IPS DF 6.9 (cell line): ENCODE data around the gene KCNG4.
A peak's percentile ranks its signal among the peaks of the same experiment; 100 is the strongest.

Experiments used
- DNase-seq: peaks from one replicate; pipeline ENCODE4 v3.0.0-alpha.2; 2013; ENCODE audit warnings: low read depth, low spot score
- H3K27ac ChIP-seq: one replicate; pipeline ENCODE4 v1.5.1; 2013; ENCODE audit warnings: low read length, control low read depth
- H3K27me3 ChIP-seq: 2 replicates; pipeline ENCODE4 v1.6.1; 2013; ENCODE audit warnings: mild to moderate bottlenecking, low read length; ENCODE audit not compliant: control insufficient read depth, insufficient read depth
- H3K36me3 ChIP-seq: 2 replicates; pipeline ENCODE4 v1.6.1; 2013; ENCODE audit warnings: low read length; ENCODE audit not compliant: control insufficient read depth, insufficient read depth
- H3K4me1 ChIP-seq: 2 replicates; pipeline ENCODE4 v1.6.1; 2013; ENCODE audit warnings: low read length; ENCODE audit not compliant: control insufficient read depth, insufficient read depth
- H3K4me3 ChIP-seq: 2 replicates; pipeline ENCODE4 v1.5.1; 2013; ENCODE audit warnings: mild to moderate bottlenecking, low read length
- H3K9me3 ChIP-seq: 2 replicates; pipeline ENCODE4 v1.6.1; 2013; ENCODE audit warnings: low read length, inconsistent platforms; ENCODE audit not compliant: control insufficient read depth, insufficient read depth
- WGBS: extraction: QIAGEN DNeasy Blood & Tissue Kit; methylation state at CpG from one replicate; pipeline ENCODE4 v1.1.7; 2013; ENCODE audit warnings: mixed read lengths, missing lambda C conversion rate; ENCODE audit not compliant: insufficient read length, insufficient coverage; 5-methylcytosine and 5-hydroxymethylcytosine counted together

KCNG4 gene

GRCh38 chr16:84178146-84178765 lies 61.6 kb downstream of the KCNG4 start:
- peaks cover 47% of the 10 kb centered on the region for H3K36me3 ChIP-seq
- H3K4me1 ChIP-seq, result peaks cover 2% of the 10 kb centered on the region; the same call in 1 of the 2 replicates
- no peak overlapping the region for H3K4me3 ChIP-seq
- WGBS, result no CpG with 5 or more reads among the region's 15 CpGs
- no peak overlapping the region for H3K27ac ChIP-seq
- H3K27me3 ChIP-seq, result no peaks in the 10 kb centered on the region
- no peaks in the 10 kb centered on the region for H3K9me3 ChIP-seq
- DNase-seq, result no peak

GRCh38 chr16:84177741-84178073 lies 62.1 kb downstream of the KCNG4 start:
- no CpG with 5 or more reads among the region's 9 CpGs for WGBS
- Histone ChIP-seq H3K27ac (no peak overlapping the region), H3K4me3 (no peak overlapping the region), H3K9me3 (no peaks in the 10 kb centered on the region), H3K4me1 (peaks cover 2% of the 10 kb centered on the region; the same call in 1 of the 2 replicates), H3K27me3 (no peaks in the 10 kb centered on the region), H3K36me3 (peaks cover 43% of the 10 kb centered on the region)
- no peak for DNase-seq

GRCh38 chr16:84176192-84177053 lies 63.4 kb downstream of the KCNG4 start:
- peaks cover 30% of the 10 kb centered on the region for H3K36me3 ChIP-seq
- no peak for DNase-seq
- H3K27me3 ChIP-seq, result no peaks in the 10 kb centered on the region
- H3K27ac ChIP-seq, result no peak overlapping the region
- no peak overlapping the region for H3K4me3 ChIP-seq
- peaks cover 2% of the 10 kb centered on the region; the same call in 1 of the 2 replicates for H3K4me1 ChIP-seq
- no peaks in the 10 kb centered on the region for H3K9me3 ChIP-seq
- WGBS, result no CpG with 5 or more reads among the region's 18 CpGs

GRCh38 chr16:84175350-84176081 lies 64.3 kb downstream of the KCNG4 start:
- Histone ChIP-seq H3K9me3 (no peaks in the 10 kb centered on the region), H3K4me3 (no peak overlapping the region), H3K27me3 (no peaks in the 10 kb centered on the region), H3K4me1 (peaks cover 2% of the 10 kb centered on the region; the same call in 1 of the 2 replicates), H3K36me3 (peaks cover 21% of the 10 kb centered on the region), H3K27ac (no peak overlapping the region)
- peak; percentile 9 for DNase-seq
- WGBS, result no CpG with 5 or more reads among the region's 10 CpGs

GRCh38 chr16:84174396-84174795 lies 65.4 kb downstream of the KCNG4 start:
- DNase-seq, result no peak
- Histone ChIP-seq H3K4me3 (no peak overlapping the region), H3K27ac (no peak overlapping the region), H3K36me3 (peaks cover 14% of the 10 kb centered on the region), H3K9me3 (no peaks in the 10 kb centered on the region), H3K27me3 (no peaks in the 10 kb centered on the region), H3K4me1 (peaks cover 2% of the 10 kb centered on the region; the same call in 1 of the 2 replicates)
- WGBS, result no CpG with 5 or more reads among the region's 11 CpGs

- no CpG with 5 or more reads among the region's 11 CpGs for WGBS
- no peaks in the 10 kb centered on the region for H3K36me3 ChIP-seq
- no peak overlapping the region for H3K27ac ChIP-seq
- H3K4me1 ChIP-seq, result no peaks in the 10 kb centered on the region
- H3K27me3 ChIP-seq, result no peaks in the 10 kb centered on the region
- no peak for DNase-seq
- no peaks in the 10 kb centered on the region for H3K9me3 ChIP-seq
- no peak overlapping the region for H3K4me3 ChIP-seq
These were observed 70.0 kb downstream of the KCNG4 start for GRCh38 chr16:84169765-84170310.
